Measurements from ENCODE around the gene RNF214.
"Not testable (repeated sequence)": the region's sequence is repeated elsewhere in the genome, so short reads cannot be mapped to it uniquely, and the experiment has no call there.

Gene RNF214

DNA sequence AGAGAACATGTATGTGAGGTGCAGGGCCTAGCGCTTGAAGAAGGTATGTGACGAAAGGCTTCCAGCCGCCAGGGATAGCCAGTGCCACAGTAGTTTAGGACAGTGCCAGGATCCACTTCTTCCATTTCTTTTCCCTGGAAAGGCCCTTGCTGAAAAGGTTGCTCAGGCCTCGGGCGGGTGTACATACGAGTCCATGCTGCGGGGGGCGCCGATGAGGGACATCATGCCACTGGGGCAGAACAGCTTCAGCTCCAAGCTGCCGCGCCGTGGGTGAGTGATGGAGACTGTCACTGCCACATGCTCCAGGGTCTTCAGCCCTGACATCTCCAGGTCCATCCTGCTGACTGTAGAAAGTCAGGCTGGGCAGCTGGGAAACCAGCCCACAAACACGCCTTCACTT lies 23.8 kb upstream of the RNF214 start:
- not testable (repeated sequence) for H3K9ac ChIP-seq (ENCODE audit: low read length); H2AFZ ChIP-seq (ENCODE audit: insufficient read depth, low read length, poor library complexity); H3K14ac ChIP-seq (ENCODE audit: low read length); H2BK5ac ChIP-seq (ENCODE audit: low read depth, low read length, poor library complexity); H4K12ac ChIP-seq (ENCODE audit: low read depth, low read length); H2BK120ac ChIP-seq (ENCODE audit: insufficient read depth, low read length, poor library complexity); H4K8ac ChIP-seq (ENCODE audit: low read depth, low read length); DNase-seq; H3K4me2 ChIP-seq (ENCODE audit: low read length); H4K91ac ChIP-seq (ENCODE audit: low read depth, low read length); H3K27me3 ChIP-seq (ENCODE audit: insufficient read depth, low read length); H2AK5ac ChIP-seq (ENCODE audit: low read length); H3K27ac ChIP-seq (ENCODE audit: low read depth, low read length); H3K4ac ChIP-seq (ENCODE audit: low read depth, low read length); H3K79me1 ChIP-seq (ENCODE audit: low read length); H3K18ac ChIP-seq (ENCODE audit: low read length); H3K79me2 ChIP-seq (ENCODE audit: control insufficient read depth, insufficient read depth, low read length, poor library complexity); H3K9me3 ChIP-seq (ENCODE audit: insufficient read depth, low read depth, low read length); H3K4me3 ChIP-seq (ENCODE audit: low read depth, low read length); H3K23ac ChIP-seq (ENCODE audit: low read length); H2BK12ac ChIP-seq (ENCODE audit: low read length)
- Histone ChIP-seq H3K4me1 (ENCODE audit: control insufficient read depth in 1 of 2, insufficient read depth in 2 of 2, low read length in 2 of 2) (peaks cover 3 to 11% of the 10 kb centered on the region in 2 experiments), H3K36me3 (ENCODE audit: control insufficient read depth in 1 of 2, insufficient read depth in 2 of 2, low read length in 2 of 2) (peaks cover 18 to 24% of the 10 kb centered on the region in 2 experiments)
- no CpG with 5 or more reads among the region's 13 CpGs for WGBS (ENCODE audit: extremely low coverage, insufficient coverage, insufficient read length)

DNA sequence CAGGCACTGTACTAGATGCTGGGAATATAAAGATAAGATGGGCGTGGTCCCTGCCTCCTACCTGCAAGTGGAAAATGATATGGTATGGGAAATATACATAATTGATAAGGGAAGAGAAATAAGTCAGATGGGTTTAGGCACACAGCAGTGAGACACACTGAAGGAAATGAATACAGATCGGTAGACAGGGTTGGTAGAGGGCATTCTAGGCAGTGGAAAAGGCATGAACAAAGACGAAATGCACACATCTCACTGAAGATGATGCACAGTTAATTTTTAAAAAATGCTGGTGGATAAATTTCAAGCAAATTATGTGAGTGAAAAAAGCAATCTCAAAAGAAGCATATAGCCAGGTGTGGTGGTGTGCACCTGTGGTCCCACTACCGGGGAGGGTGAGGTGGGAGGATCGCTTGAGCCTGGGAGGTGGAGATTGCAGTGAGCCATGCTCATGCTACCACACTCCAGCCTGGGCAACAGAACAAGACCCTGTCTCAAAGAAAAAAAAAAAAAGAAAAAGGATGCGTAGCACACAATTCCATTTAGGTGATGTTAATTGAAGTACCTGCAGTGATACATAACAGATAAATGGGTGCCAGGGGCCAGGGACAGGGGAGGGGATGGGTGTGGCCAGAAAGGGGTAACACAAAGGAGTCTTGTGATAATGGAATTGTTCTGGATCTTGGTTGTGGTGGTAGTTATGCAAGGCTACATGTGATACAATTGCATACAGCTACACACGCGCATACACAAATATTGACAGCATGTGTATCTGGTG lies 22.9 kb upstream of the RNF214 start:
- not testable (repeated sequence) for H3K79me2 ChIP-seq (ENCODE audit: control insufficient read depth, insufficient read depth, low read length, poor library complexity); H3K27ac ChIP-seq (ENCODE audit: low read depth, low read length); H4K8ac ChIP-seq (ENCODE audit: low read depth, low read length); H3K9me3 ChIP-seq (ENCODE audit: insufficient read depth, low read depth, low read length); H3K4me3 ChIP-seq (ENCODE audit: low read depth, low read length); H3K9ac ChIP-seq (ENCODE audit: low read length); H3K4ac ChIP-seq (ENCODE audit: low read depth, low read length); H3K23ac ChIP-seq (ENCODE audit: low read length); H2AK5ac ChIP-seq (ENCODE audit: low read length); H3K27me3 ChIP-seq (ENCODE audit: insufficient read depth, low read length); H2BK12ac ChIP-seq (ENCODE audit: low read length); H2BK5ac ChIP-seq (ENCODE audit: low read depth, low read length, poor library complexity); H3K79me1 ChIP-seq (ENCODE audit: low read length); DNase-seq; H4K12ac ChIP-seq (ENCODE audit: low read depth, low read length); H3K14ac ChIP-seq (ENCODE audit: low read length); H2BK120ac ChIP-seq (ENCODE audit: insufficient read depth, low read length, poor library complexity); H4K91ac ChIP-seq (ENCODE audit: low read depth, low read length); H2AFZ ChIP-seq (ENCODE audit: insufficient read depth, low read length, poor library complexity); H3K4me2 ChIP-seq (ENCODE audit: low read length); H3K18ac ChIP-seq (ENCODE audit: low read length)
- H3K36me3 ChIP-seq (ENCODE audit: control insufficient read depth in 1 of 2, insufficient read depth in 2 of 2, low read length in 2 of 2): peaks cover 11 to 16% of the 10 kb centered on the region in 2 experiments
- peaks cover 3 to 11% of the 10 kb centered on the region in 2 experiments for H3K4me1 ChIP-seq (ENCODE audit: control insufficient read depth in 1 of 2, insufficient read depth in 2 of 2, low read length in 2 of 2)
- no CpG with 5 or more reads among the region's 8 CpGs for WGBS (ENCODE audit: extremely low coverage, insufficient coverage, insufficient read length)

DNA sequence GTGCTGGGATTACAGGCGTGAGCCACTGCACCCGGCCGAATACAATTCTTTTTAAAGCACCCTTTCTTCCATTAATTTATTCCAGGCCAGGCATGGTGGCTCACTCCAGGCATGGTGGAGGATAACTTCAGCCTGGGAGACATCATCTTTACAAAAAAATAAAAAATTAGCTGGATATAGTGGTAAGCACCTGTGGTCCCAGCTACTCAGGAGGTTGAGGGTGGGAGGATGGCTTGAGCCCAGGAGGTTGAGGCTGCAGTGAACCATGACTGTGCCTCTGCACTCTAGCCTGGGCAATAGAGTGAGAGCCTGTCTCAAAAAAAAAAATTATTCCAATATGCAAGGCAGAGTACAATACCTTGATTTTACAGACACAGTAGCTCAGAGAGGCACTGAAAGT lies 21.9 kb upstream of the RNF214 start:
- no peaks in the 10 kb centered on the region for H3K79me1 ChIP-seq (ENCODE audit: low read length)
- H3K23ac ChIP-seq (ENCODE audit: low read length): no peak overlapping the region
- no peak overlapping the region for H3K9ac ChIP-seq (ENCODE audit: low read length)

DNA sequence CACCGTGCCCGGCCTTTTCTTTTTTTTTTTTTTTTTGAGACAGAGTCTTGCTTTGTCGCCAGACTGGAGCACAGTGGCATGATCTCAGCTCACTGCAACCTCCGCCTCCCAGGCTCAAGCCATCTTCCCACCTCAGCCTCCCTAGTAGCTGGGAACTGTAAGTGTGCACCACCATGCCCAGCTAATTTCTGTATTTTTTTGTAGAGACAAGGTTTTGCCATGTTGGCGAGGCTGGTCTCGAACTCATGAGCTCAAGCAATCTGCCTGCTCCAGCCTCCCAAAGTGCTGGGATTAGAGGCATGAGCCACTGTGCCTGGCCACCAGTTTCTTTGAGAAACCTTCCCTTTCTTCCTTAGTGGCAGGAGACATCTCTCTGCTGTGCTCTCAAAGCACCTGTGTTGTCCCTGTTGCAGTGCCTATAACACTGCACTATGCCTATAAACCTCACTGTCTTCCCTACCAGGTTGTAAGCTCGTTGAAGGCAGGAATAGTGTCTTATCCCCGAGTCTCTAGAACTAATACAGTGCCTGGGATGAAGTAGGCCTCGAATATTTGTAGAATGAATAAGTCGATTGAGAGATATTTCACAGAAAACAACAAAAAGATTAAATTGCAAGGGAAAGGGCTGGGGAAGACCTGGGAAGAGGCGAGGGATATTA lies 19.6 kb upstream of the RNF214 start:
- Histone ChIP-seq H3K14ac (ENCODE audit: low read length) (no peak overlapping the region), H3K9me3 (ENCODE audit: insufficient read depth, low read depth, low read length) (no peaks in the 10 kb centered on the region)

More for the DNA sequence above, 21.9 kb upstream of the RNF214 start:
- Histone ChIP-seq H3K36me3 (ENCODE audit: control insufficient read depth in 1 of 2, insufficient read depth in 2 of 2, low read length in 2 of 2) (peaks cover 2 to 10% of the 10 kb centered on the region in 2 experiments), H3K4me3 (ENCODE audit: low read depth, low read length) (no peak overlapping the region), H2BK5ac (ENCODE audit: low read depth, low read length, poor library complexity) (no peak overlapping the region), H3K27me3 (ENCODE audit: insufficient read depth, low read length) (no peaks in the 10 kb centered on the region), H3K4ac (ENCODE audit: low read depth, low read length) (no peak overlapping the region), H3K18ac (ENCODE audit: low read length) (no peak overlapping the region), H2AK5ac (ENCODE audit: low read length) (no peak overlapping the region), H2BK12ac (ENCODE audit: low read length) (no peak overlapping the region), H3K4me1 (ENCODE audit: control insufficient read depth in 1 of 2, insufficient read depth in 2 of 2, low read length in 2 of 2) (peaks cover 3 to 6% of the 10 kb centered on the region in 2 experiments), H4K12ac (ENCODE audit: low read depth, low read length) (no peak overlapping the region), H2BK120ac (ENCODE audit: insufficient read depth, low read length, poor library complexity) (no peak overlapping the region), H3K27ac (ENCODE audit: low read depth, low read length) (no peak overlapping the region), H3K14ac (ENCODE audit: low read length) (no peak overlapping the region), H3K9me3 (ENCODE audit: insufficient read depth, low read depth, low read length) (no peaks in the 10 kb centered on the region), H4K8ac (ENCODE audit: low read depth, low read length) (no peak overlapping the region), H3K79me2 (ENCODE audit: control insufficient read depth, insufficient read depth, low read length, poor library complexity) (no peaks in the 10 kb centered on the region), H2AFZ (ENCODE audit: insufficient read depth, low read length, poor library complexity) (no peak overlapping the region), H3K4me2 (ENCODE audit: low read length) (no peak overlapping the region), H4K91ac (ENCODE audit: low read depth, low read length) (no peak overlapping the region)
- no CpG with 5 or more reads among the region's 3 CpGs for WGBS (ENCODE audit: extremely low coverage, insufficient coverage, insufficient read length)
- no peak for DNase-seq

More for the DNA sequence above, 19.6 kb upstream of the RNF214 start:
- Histone ChIP-seq H3K27me3 (ENCODE audit: insufficient read depth, low read length) (no peaks in the 10 kb centered on the region), H4K8ac (ENCODE audit: low read depth, low read length) (no peak overlapping the region), H3K23ac (ENCODE audit: low read length) (no peak overlapping the region), H3K9ac (ENCODE audit: low read length) (no peak overlapping the region), H3K27ac (ENCODE audit: low read depth, low read length) (no peak overlapping the region), H2BK5ac (ENCODE audit: low read depth, low read length, poor library complexity) (no peak overlapping the region), H4K12ac (ENCODE audit: low read depth, low read length) (no peak overlapping the region), H3K4ac (ENCODE audit: low read depth, low read length) (no peak overlapping the region), H3K4me3 (ENCODE audit: low read depth, low read length) (no peak overlapping the region), H3K79me1 (ENCODE audit: low read length) (no peaks in the 10 kb centered on the region), H2BK120ac (ENCODE audit: insufficient read depth, low read length, poor library complexity) (no peak overlapping the region), H3K4me2 (ENCODE audit: low read length) (no peak overlapping the region), H2AK5ac (ENCODE audit: low read length) (no peak overlapping the region), H3K36me3 (ENCODE audit: control insufficient read depth in 1 of 2, insufficient read depth in 2 of 2, low read length in 2 of 2) (peaks cover 8 to 21% of the 10 kb centered on the region in 2 experiments), H2AFZ (ENCODE audit: insufficient read depth, low read length, poor library complexity) (no peak overlapping the region), H3K4me1 (ENCODE audit: control insufficient read depth in 1 of 2, insufficient read depth in 2 of 2, low read length in 2 of 2) (no peaks in the 10 kb centered on the region), H3K79me2 (ENCODE audit: control insufficient read depth, insufficient read depth, low read length, poor library complexity) (no peaks in the 10 kb centered on the region), H3K18ac (ENCODE audit: low read length) (no peak overlapping the region), H4K91ac (ENCODE audit: low read depth, low read length) (no peak overlapping the region), H2BK12ac (ENCODE audit: low read length) (no peak overlapping the region)
- no peak for DNase-seq
- WGBS (ENCODE audit: extremely low coverage, insufficient coverage, insufficient read length): no CpG with 5 or more reads among the region's 11 CpGs
